HepG2 (cell line): ENCODE results near the gene IGF2. TPM values are rescaled to one million over a fixed set of nuclear protein-coding genes. Genes with fewer than 3 reads are reported as not detected.

ENCODE experiments used
- EED ChIP-seq: sonication (generic); formaldehyde crosslinking; IDR thresholded peaks from 2 replicates; pipeline ENCODE4 v1.5.0; 2020; ENCODE audit warnings: mild to moderate bottlenecking, missing genetic modification reagents
- ELF4 ChIP-seq: sonication (generic); formaldehyde crosslinking; IDR thresholded peaks from 2 replicates; pipeline ENCODE4 v1.5.0; 2020; ENCODE audit warnings: missing genetic modification reagents, mild to moderate bottlenecking, moderate library complexity, borderline replicate concordance
- KLF11 ChIP-seq: IDR thresholded peaks from 2 replicates; pipeline ENCODE4 v1.6.1; 2016; ENCODE audit warnings: missing compliant biosample characterization
- NCOA1 ChIP-seq: sonication (generic); formaldehyde crosslinking; IDR thresholded peaks from 2 replicates; pipeline ENCODE4 v1.9.0; 2021; ENCODE audit warnings: missing genetic modification reagents
- NONO ChIP-seq, 2 experiments: fragments of 450-650 bp in 1 of 2; sonication (generic) in 1 of 2; formaldehyde crosslinking in 1 of 2; IDR thresholded peaks in 1 of 2; conservative IDR thresholded peaks in 1 of 2; 2 replicates each; pipeline versions ENCODE4 v1.6.1 to v1.8.0; 2017 to 2022; ENCODE audit warnings: mild to moderate bottlenecking in 1 of 2, missing genetic modification reagents in 1 of 2, moderate library complexity in 1 of 2
- POLR2AphosphoS5 ChIP-seq: IDR thresholded peaks from 2 replicates; pipeline ENCODE4 v1.6.1; 2012; ENCODE audit warnings: low read depth, low read length
- RAD51 ChIP-seq: fragments of 450-650 bp; IDR thresholded peaks from 2 replicates; pipeline ENCODE4 v1.6.1; 2016; ENCODE audit warnings: borderline replicate concordance
- RBFOX2 ChIP-seq: fragments of 200-400 bp; formaldehyde crosslinking; IDR thresholded peaks from 2 replicates; pipeline ENCODE4 v1.6.1; 2017; ENCODE audit warnings: low read depth, mild to moderate bottlenecking, low read length
- SNAPC2 ChIP-seq: sonication (generic); formaldehyde crosslinking; IDR thresholded peaks from 2 replicates; pipeline ENCODE4 v1.8.1; 2022; ENCODE audit warnings: mild to moderate bottlenecking, missing genetic modification reagents
- SUZ12 ChIP-seq: fragments of 150-350 bp; IDR thresholded peaks from 2 replicates; pipeline ENCODE4 v1.6.1; 2014; ENCODE audit warnings: low read depth, low read length
- TBL1XR1 ChIP-seq: fragments of 150-350 bp; IDR thresholded peaks from 2 replicates; pipeline ENCODE4 v1.6.1; 2014; ENCODE audit warnings: borderline replicate concordance, low read length; ENCODE audit not compliant: partially characterized antibody
- YEATS2 ChIP-seq: sonication (generic); formaldehyde crosslinking; IDR thresholded peaks from 2 replicates; pipeline ENCODE4 v1.4.0; 2020; ENCODE audit warnings: missing genetic modification reagents, borderline replicate concordance
- ZBTB38 ChIP-seq: sonication (generic); formaldehyde crosslinking; IDR thresholded peaks from 2 replicates; pipeline ENCODE4 v1.5.1; 2020; ENCODE audit warnings: mild to moderate bottlenecking, missing genetic modification reagents
- ZNF891 ChIP-seq: sonication (generic); formaldehyde crosslinking; IDR thresholded peaks from 2 replicates; pipeline ENCODE4 v1.5.0; 2020; ENCODE audit warnings: mild to moderate bottlenecking, missing genetic modification reagents
- polyA plus RNA-seq, 8 experiments: library from polyadenylated mRNA; depleted of rRNA in 3 of 8; stranded (reverse) in 7 of 8; unstranded in 1 of 8; fragments of >200 nt; fragmentation: Illumina TruSeq in 4 of 8; extraction: Trizol in 4 of 8; gene quantifications; 2 replicates each; pipeline versions ENCODE4 v1.2.1 to v1.2.3, GENCODE V29; 2011 to 2016; ENCODE audit warnings: low read depth in 4 of 8, missing spikeins in 1 of 8, mixed read lengths in 1 of 8; ENCODE audit not compliant: insufficient read depth in 1 of 8
- total RNA-seq, 5 experiments: library from RNA; depleted of rRNA; stranded (reverse); fragments of >200 nt; fragmentation: Illumina TruSeq; extraction: Trizol; gene quantifications; 2 replicates each; pipeline ENCODE4 v1.2.3, GENCODE V29; 2016; ENCODE audit warnings: low read depth in 1 of 5
- TF ChIP-seq, protein P1 (sequence below): sonication (generic); formaldehyde crosslinking; IDR thresholded peaks from 2 replicates; pipeline ENCODE4 v1.4.0; 2020; ENCODE audit warnings: missing genetic modification reagents
- TF ChIP-seq, protein P2 (sequence below), 2 experiments: sonication (generic) in 1 of 2; formaldehyde crosslinking in 1 of 2; IDR thresholded peaks; 2 replicates each; pipeline versions ENCODE4 v1.6.1 to v1.9.0; 2014 to 2022; ENCODE audit warnings: antibody characterized with exemption in 1 of 2, borderline replicate concordance in 1 of 2, inconsistent platforms in 1 of 2, low read depth in 1 of 2, missing genetic modification reagents in 1 of 2
- TF ChIP-seq, protein P3 (sequence below): IDR thresholded peaks from 2 replicates; pipeline ENCODE4 v1.6.1; 2012; ENCODE audit warnings: low read depth, low read length, improper control_type of control experiment
- TF ChIP-seq, protein P4 (sequence below): sonication (generic); formaldehyde crosslinking; IDR thresholded peaks from 2 replicates; pipeline ENCODE4 v1.4.0; 2020; ENCODE audit warnings: missing genetic modification reagents
- TF ChIP-seq, protein P5 (sequence below): sonication (generic); formaldehyde crosslinking; IDR thresholded peaks from 2 replicates; pipeline ENCODE4 v1.4.0; 2020; ENCODE audit warnings: low read depth, mild to moderate bottlenecking, missing genetic modification reagents

The IGF2 gene
- total and polyA plus RNA-seq, 2 of the 13 experiments (the other 11 are each of a cell fraction or from before 2014, with no cell fraction given): 79.1 to 254 TPM

DNA sequence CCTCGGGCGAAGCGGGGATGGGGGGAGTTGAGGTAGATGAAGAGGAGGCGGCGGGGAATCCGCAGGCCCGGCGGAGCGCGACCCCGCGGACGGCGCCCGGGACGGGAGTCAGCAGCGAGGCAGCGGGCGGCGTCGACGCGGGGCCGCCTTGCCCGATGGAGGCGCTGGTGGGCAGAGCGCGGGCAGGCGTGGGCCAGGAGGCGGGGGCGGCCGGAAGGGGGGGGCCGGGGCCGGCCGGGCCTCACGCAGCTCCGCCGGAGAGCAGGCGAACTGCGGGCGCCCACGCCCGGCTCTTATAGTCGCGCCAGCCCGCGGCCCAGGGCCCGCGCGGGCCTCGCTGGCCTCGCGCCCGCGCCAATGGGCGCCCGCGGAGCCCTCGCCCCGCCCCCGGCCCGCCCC lies at the start of gene IGF2 (continued):
- TF ChIP-seq KLF11 (no peak), RBFOX2 (peak; percentile 85), NONO (IDR thresholded peaks at IDR 0.05) (no peak), NONO (CRISPR knock-in tag; conservative IDR thresholded peaks at IDR 0.05) (peak; percentile 61; the same call in 1 of the 2 replicates), SUZ12 (no peak), ELF4 (CRISPR knock-in tag) (no peak), YEATS2 (CRISPR knock-in tag) (no peak), ZBTB38 (0 out of 2 replicates have a peak, but pooled peaks have one; percentile 4), RAD51 (no peak), POLR2AphosphoS5 (peak; percentile 69), NCOA1 (CRISPR knock-in tag) (no peak), SNAPC2 (CRISPR knock-in tag) (no peak), ZNF891 (no peak), TBL1XR1 (no peak), EED (no peak)
- TF ChIP-seq, protein P1, sequence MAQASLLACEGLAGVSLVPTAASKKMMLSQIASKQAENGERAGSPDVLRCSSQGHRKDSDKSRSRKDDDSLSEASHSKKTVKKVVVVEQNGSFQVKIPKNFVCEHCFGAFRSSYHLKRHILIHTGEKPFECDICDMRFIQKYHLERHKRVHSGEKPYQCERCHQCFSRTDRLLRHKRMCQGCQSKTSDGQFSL (CRISPR knock-in tag): no peak
- TF ChIP-seq, protein P2, sequence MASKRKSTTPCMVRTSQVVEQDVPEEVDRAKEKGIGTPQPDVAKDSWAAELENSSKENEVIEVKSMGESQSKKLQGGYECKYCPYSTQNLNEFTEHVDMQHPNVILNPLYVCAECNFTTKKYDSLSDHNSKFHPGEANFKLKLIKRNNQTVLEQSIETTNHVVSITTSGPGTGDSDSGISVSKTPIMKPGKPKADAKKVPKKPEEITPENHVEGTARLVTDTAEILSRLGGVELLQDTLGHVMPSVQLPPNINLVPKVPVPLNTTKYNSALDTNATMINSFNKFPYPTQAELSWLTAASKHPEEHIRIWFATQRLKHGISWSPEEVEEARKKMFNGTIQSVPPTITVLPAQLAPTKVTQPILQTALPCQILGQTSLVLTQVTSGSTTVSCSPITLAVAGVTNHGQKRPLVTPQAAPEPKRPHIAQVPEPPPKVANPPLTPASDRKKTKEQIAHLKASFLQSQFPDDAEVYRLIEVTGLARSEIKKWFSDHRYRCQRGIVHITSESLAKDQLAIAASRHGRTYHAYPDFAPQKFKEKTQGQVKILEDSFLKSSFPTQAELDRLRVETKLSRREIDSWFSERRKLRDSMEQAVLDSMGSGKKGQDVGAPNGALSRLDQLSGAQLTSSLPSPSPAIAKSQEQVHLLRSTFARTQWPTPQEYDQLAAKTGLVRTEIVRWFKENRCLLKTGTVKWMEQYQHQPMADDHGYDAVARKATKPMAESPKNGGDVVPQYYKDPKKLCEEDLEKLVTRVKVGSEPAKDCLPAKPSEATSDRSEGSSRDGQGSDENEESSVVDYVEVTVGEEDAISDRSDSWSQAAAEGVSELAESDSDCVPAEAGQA (IDR thresholded peaks at IDR 0.05; ENCODE audit: low read depth): no peak
- TF ChIP-seq, protein P2 (CRISPR knock-in tag; IDR thresholded peaks at IDR 0.05; ENCODE audit: borderline replicate concordance): no peak
- TF ChIP-seq, protein P3, sequence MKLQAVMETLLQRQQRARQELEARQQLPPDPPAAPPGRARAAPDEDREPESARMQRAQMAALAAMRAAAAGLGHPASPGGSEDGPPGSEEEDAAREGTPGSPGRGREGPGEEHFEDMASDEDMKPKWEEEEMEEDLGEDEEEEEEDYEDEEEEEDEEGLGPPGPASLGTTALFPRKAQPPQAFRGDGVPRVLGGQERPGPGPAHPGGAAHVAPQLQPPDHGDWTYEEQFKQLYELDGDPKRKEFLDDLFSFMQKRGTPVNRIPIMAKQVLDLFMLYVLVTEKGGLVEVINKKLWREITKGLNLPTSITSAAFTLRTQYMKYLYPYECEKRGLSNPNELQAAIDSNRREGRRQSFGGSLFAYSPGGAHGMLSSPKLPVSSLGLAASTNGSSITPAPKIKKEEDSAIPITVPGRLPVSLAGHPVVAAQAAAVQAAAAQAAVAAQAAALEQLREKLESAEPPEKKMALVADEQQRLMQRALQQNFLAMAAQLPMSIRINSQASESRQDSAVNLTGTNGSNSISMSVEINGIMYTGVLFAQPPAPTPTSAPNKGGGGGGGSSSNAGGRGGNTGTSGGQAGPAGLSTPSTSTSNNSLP: no peak
- TF ChIP-seq, protein P4, sequence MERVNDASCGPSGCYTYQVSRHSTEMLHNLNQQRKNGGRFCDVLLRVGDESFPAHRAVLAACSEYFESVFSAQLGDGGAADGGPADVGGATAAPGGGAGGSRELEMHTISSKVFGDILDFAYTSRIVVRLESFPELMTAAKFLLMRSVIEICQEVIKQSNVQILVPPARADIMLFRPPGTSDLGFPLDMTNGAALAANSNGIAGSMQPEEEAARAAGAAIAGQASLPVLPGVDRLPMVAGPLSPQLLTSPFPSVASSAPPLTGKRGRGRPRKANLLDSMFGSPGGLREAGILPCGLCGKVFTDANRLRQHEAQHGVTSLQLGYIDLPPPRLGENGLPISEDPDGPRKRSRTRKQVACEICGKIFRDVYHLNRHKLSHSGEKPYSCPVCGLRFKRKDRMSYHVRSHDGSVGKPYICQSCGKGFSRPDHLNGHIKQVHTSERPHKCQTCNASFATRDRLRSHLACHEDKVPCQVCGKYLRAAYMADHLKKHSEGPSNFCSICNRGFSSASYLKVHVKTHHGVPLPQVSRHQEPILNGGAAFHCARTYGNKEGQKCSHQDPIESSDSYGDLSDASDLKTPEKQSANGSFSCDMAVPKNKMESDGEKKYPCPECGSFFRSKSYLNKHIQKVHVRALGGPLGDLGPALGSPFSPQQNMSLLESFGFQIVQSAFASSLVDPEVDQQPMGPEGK (CRISPR knock-in tag): peak; percentile 74
- TF ChIP-seq, protein P5, sequence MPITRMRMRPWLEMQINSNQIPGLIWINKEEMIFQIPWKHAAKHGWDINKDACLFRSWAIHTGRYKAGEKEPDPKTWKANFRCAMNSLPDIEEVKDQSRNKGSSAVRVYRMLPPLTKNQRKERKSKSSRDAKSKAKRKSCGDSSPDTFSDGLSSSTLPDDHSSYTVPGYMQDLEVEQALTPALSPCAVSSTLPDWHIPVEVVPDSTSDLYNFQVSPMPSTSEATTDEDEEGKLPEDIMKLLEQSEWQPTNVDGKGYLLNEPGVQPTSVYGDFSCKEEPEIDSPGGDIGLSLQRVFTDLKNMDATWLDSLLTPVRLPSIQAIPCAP: no peak
